GM12878 (cell line): ENCODE results near the gene AMBP.

Experiments
- CREM ChIP-seq: IDR thresholded peaks from 2 replicates; pipeline ENCODE4 v1.6.1; 2014; ENCODE audit warnings: antibody characterized with exemption, low read depth
- FOXM1 ChIP-seq: IDR thresholded peaks from 2 replicates; pipeline ENCODE4 v1.6.1; 2012; ENCODE audit warnings: low read depth, mild to moderate bottlenecking, inconsistent platforms, low read length, moderate library complexity
- IRF4 ChIP-seq: IDR thresholded peaks from 2 replicates; pipeline ENCODE4 v1.6.1; 2011; ENCODE audit warnings: low read depth, low read length
- POLR2A ChIP-seq: IDR thresholded peaks from 2 replicates; pipeline ENCODE4 v1.6.1; 2011; ENCODE audit warnings: low read depth, mild to moderate bottlenecking, low read length
- POLR2AphosphoS5 ChIP-seq: IDR thresholded peaks from 2 replicates; pipeline ENCODE4 v1.6.1; 2011; ENCODE audit warnings: mild to moderate bottlenecking, low read length, inconsistent platforms
- RBBP5 ChIP-seq: fragments of 200-600 bp; sonication (generic); conservative IDR thresholded peaks from 2 replicates; pipeline ENCODE4 v1.6.1; 2016
- RFX5 ChIP-seq: IDR thresholded peaks from 2 replicates; pipeline ENCODE4 v1.6.1; 2011; ENCODE audit warnings: low read depth, low read length, improper control_type of control experiment
- SIX5 ChIP-seq: IDR thresholded peaks from 2 replicates; pipeline ENCODE4 v1.6.1; 2011; ENCODE audit warnings: mild to moderate bottlenecking, low read depth, low read length, moderate library complexity; ENCODE audit not compliant: severe bottlenecking
- TF ChIP-seq, protein P1 (sequence below), 3 experiments: IDR thresholded peaks in 2 of 3; conservative IDR thresholded peaks in 1 of 3; 2 replicates each; pipeline ENCODE4 v1.5.1; 2011; ENCODE audit warnings: low read depth in 3 of 3, low read length in 3 of 3, mild to moderate bottlenecking in 3 of 3, control low read depth in 2 of 3, moderate library complexity in 2 of 3, inconsistent platforms in 1 of 3, mixed read lengths in 1 of 3; ENCODE audit not compliant: control insufficient read depth in 2 of 3, insufficient read depth in 1 of 3; ENCODE audit errors: extremely low read depth in 1 of 3
- TF ChIP-seq, protein P2 (sequence below): fragments of 450-650 bp; IDR thresholded peaks from 2 replicates; pipeline ENCODE4 v1.6.1; 2017; ENCODE audit warnings: mild to moderate bottlenecking

DNA sequence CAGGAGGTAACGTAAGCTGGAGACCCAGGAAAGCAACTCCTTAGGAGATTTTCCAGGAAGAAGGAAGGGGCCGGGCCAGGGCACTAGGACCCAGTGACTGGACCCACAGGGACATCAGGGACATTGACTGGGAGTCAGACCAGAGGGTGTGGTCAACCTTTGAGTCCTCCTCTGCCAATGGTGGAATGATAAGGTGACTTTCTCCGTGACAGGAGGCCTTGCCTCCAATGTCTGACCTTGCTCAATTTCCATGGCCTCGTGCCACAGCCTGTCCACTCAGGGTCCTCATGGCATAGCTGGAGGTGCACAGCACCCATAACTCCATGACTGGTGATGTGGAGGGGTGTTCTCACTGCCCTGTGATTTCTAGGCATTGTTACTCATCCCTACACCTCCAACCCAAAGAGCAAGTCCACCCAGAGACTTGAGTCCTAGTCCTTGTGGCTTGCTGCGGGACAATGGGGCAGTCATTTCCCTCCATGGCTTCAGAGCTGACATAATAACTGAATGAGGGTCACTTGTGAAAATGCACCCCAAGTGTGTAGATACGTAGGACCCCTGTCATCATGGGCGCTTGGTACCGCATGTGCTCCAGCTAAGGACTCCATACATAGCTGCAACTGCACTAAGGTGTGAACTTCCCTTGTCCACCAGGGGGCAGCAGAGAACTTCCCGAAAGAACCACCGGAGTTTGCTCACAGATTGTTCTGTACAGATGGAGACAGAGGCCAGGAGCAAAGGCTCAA is 4.1 kb upstream of the AMBP start:
- TF ChIP-seq CREM (no peak), RFX5 (no peak), POLR2A (no peak), POLR2AphosphoS5 (no peak), IRF4 (no peak), FOXM1 (no peak), RBBP5 (no peak), SIX5 (no peak)
- TF ChIP-seq, protein P1, sequence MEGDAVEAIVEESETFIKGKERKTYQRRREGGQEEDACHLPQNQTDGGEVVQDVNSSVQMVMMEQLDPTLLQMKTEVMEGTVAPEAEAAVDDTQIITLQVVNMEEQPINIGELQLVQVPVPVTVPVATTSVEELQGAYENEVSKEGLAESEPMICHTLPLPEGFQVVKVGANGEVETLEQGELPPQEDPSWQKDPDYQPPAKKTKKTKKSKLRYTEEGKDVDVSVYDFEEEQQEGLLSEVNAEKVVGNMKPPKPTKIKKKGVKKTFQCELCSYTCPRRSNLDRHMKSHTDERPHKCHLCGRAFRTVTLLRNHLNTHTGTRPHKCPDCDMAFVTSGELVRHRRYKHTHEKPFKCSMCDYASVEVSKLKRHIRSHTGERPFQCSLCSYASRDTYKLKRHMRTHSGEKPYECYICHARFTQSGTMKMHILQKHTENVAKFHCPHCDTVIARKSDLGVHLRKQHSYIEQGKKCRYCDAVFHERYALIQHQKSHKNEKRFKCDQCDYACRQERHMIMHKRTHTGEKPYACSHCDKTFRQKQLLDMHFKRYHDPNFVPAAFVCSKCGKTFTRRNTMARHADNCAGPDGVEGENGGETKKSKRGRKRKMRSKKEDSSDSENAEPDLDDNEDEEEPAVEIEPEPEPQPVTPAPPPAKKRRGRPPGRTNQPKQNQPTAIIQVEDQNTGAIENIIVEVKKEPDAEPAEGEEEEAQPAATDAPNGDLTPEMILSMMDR (IDR thresholded peaks at IDR 0.05 in 2 of 3, conservative IDR thresholded peaks at IDR 0.05 in 1 of 3; ENCODE audit: control insufficient read depth in 2 of 3, extremely low read depth in 1 of 3, insufficient read depth in 1 of 3, low read depth in 3 of 3, low read length in 3 of 3) = peak; percentile 84 to 93 (median 87)
- TF ChIP-seq, protein P2, sequence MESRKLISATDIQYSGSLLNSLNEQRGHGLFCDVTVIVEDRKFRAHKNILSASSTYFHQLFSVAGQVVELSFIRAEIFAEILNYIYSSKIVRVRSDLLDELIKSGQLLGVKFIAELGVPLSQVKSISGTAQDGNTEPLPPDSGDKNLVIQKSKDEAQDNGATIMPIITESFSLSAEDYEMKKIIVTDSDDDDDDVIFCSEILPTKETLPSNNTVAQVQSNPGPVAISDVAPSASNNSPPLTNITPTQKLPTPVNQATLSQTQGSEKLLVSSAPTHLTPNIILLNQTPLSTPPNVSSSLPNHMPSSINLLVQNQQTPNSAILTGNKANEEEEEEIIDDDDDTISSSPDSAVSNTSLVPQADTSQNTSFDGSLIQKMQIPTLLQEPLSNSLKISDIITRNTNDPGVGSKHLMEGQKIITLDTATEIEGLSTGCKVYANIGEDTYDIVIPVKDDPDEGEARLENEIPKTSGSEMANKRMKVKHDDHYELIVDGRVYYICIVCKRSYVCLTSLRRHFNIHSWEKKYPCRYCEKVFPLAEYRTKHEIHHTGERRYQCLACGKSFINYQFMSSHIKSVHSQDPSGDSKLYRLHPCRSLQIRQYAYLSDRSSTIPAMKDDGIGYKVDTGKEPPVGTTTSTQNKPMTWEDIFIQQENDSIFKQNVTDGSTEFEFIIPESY = no peak
